ENCODE data around the gene EYS.

GRCh38 chr6:65545920-65546319 lies 161.1 kb downstream of the EYS start:
- TF ChIP-seq CTCF (IDR thresholded peaks at IDR 0.05): no peak
- TF ChIP-seq RFX5 (IDR thresholded peaks at IDR 0.05; ENCODE audit: low read length): no peak
- TF ChIP-seq SIN3A (IDR thresholded peaks at IDR 0.05; ENCODE audit: borderline replicate concordance, low read depth, low read length): no peak
- TF ChIP-seq REST (IDR thresholded peaks at IDR 0.05; ENCODE audit: low read depth, low read length): no peak
- no peak for TF ChIP-seq TEAD4 (IDR thresholded peaks at IDR 0.05; ENCODE audit: borderline replicate concordance, insufficient read depth)
- TF ChIP-seq JUND (IDR thresholded peaks at IDR 0.05): no peak

Data from SK-N-SH (cell line).